A204.1 (cell line): ENCODE results near the gene CCDC170.

ENCODE experiments used
- FAIRE-seq: peaks from 2 replicates; lab custom pipeline; 2012; peaks lifted over from hg19 to GRCh38; lab: Jason Lieb, UNC

Gene CCDC170

GRCh38 chr6:151546941-151547659 lies 53.3 kb downstream of the CCDC170 start:
- FAIRE-seq, result no peak

DNA sequence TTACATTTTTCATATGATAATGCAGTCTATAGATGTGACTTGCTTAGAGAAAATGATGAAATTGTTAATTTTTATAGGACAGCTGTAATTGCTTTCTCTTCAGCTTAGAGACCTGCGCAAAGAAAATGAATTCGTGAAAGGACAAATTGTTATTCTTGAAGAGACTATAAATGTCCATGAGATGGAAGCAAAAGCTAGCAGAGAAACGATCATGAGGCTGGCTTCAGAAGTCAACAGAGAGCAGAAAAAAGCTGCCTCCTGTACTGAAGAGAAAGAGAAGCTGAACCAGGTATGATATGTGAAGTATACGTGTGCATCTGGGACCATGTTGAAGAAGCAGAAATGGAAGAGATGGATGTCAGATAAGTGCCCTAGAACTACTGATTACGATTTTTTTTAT lies 54.4 kb downstream of the CCDC170 start:
- FAIRE-seq, result no peak

DNA sequence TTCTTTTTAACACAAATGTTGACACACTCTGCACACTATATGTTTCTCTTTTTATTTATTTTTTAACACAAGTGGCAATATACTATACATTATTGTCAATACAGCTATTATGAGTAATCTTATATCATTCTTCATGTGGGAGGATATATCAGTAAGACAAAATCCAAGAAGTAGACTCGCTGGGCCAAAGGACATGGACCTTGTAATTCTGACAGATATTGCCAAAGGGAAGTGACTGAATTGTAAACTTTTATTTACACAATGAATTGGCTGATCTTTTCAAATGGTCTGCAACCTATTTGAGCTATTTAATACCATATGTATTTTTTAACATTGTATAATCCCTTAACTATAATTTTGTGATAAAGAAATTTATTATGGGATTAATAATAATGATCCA lies 56.0 kb downstream of the CCDC170 start:
- peak; percentile 6 for FAIRE-seq

DNA sequence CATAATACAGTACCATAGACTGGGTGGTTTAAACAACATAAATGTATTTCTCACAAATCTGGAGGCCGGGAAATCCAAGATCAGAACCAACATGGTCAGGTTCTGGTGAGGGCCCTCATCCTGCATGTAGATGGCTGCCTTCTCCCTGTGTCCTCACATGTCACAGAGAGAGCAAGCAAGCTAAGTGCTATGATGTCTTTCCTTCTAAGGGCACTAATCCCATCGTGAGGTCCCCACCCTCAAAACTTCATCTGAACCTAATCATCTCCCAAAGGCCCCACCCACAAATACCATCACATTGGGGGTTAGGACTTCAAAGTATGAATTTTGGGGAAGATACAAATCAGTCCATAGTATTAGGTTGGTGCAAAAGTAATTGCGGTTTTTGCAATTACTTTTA lies 56.8 kb downstream of the CCDC170 start:
- no peak for FAIRE-seq

DNA sequence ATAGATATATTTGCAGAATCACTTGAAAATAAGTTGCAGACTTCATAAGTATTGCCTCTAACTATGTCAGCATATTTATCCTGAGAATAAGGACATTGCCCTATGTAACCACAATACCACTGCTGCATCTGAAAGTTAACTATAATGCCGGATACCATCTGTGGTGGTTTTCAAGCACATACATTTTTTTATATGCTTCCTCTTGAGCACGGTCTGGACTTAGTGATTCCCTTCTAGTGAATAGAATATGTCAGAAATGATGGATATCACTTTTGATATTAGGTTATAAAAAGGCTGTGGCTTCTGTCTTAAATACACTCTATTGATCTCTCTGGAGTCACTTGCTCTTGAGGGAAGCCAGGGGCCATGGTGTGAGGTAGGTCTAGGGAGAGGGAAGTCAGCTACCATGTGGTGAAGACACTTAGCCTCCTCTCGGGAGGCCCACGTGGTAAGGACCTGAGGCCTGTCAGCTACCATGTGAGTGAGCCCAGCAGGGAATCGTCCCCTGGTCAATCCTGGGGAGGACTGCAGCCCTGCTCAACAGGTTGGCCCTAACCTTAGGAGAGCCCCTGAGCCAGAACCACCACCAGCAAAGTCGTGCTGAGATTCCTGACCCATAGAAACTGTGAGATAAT lies 57.5 kb downstream of the CCDC170 start:
- no peak for FAIRE-seq

DNA sequence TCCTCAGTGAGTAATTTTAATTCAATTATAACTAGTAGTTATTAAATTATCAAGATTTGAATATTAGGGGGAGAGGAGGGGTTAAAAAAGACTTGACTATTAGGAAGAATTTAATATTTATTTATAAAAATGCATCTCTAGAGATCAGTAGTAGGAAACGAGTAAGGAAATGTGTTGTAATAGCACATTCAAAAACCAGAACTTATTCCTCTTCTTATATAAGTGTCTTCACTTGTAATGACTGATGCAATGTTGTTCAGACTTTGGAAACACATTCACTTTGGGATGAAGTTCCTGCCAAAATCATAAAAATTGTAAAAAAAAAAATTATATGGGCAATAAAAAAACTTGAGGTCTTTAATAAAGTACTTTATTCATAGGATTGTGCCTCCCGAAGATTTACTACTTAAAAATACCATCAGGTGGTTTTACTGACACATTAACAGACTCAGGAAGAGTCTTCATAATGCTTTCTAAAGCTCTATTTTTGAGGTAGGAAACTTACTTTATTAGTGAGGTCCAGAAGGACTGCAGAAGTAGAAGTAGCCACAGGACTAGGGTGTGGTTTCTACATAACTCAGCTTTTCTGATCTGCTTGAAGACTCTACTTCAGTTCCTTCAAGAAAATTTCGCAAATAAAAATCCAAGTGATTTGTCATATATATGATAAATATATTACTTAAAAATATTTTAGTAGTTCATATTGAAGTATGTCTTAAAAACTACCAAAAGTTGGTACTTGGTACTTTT lies 59.8 kb downstream of the CCDC170 start:
- no peak for FAIRE-seq

DNA sequence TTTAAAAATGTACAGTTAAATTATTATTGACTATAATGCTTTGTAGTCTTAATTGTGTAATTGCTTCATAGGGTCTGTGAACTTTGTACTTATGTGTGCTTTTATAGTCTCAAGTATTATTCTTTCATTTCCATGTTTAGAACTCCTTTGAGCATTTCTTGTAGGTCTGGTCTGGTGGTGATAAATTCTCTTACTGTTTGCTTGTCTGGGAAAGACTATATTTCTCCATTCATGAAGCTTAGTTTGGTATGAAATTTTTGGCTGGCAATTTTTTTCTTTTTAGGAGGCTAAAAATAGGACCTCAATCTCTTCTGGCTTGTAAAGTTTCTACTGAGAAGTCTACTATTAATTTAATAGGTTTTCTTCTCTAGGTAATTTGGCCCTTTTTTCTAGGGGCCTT lies 67.4 kb downstream of the CCDC170 start:
- no peak for FAIRE-seq

DNA sequence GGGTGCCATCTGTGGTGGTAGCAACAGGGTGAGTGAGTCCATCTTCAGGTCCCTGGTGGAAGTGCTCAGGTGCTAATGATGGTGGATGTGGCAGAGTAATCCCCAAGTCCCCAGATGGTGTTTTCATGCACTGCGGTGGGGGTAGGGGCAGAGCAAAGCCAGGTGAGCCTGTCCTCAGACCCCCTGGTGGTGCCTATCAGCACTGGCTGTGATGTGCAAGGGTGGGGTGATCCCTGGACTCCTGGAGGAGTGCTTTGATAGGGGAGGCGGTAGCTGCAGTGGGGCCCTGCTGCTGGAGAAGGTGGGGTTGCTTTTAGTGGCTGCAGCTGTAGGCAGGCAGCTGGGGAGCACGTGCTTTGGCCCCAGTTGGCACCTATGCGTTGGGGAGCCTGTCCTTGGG lies 70.8 kb downstream of the CCDC170 start:
- no peak for FAIRE-seq

DNA sequence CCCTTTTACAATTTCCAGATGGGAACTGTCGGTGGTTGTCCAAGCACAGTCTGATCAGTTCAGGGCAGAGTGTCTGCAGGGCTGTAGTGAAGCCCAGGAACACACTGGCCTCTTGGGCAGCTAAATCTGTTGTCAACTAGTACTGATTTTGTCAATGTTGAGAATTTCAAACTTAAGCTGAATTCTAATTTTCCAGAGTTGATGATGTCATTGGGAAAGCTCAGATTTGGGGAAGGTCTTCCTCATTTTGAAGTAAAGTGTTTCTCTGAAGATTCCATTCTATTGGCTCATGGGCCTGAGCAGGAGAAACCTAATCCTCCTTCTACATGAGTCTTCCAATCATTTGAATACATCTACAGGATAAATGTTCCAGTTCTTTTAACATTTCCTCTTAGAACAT lies 72.1 kb downstream of the CCDC170 start:
- no peak for FAIRE-seq

DNA sequence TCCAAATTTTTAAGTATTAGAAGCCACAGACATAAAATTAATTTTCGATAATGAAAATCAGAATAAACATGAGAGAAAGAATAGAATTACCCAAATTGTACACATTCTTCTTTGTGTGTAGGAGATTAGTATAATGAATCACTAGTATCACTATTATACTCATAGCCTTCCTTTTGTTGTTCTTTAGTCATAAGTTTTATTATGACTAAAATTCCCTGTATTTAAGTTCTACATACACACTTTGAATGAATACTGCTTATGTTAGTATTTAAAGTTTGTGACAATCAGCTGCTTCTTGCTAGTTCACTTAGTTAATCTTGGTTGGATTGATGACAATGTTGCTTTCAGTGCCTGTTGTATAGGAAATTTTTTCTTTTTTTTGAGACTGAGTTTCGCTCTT lies 72.7 kb downstream of the CCDC170 start:
- no peak for FAIRE-seq

DNA sequence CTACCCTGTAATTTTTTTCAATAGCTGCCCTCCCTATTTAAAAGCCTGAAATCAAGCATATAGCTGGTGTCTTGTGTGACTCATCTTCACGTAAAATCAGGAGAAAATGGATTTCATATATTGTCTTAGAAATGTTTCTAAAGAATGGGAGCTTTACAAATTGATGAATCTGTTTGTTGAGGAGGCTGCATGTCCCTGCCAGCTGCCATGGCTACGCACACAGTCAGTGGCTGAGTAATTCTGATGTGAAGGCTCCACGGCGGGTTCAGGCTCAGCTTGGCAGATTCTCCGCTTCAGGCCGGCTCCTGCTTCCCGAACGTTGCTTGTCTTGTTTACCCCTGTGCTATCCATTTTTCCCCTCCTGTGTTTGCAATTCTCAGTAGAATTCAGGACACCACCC lies 82.8 kb downstream of the CCDC170 start:
- FAIRE-seq, result no peak

DNA sequence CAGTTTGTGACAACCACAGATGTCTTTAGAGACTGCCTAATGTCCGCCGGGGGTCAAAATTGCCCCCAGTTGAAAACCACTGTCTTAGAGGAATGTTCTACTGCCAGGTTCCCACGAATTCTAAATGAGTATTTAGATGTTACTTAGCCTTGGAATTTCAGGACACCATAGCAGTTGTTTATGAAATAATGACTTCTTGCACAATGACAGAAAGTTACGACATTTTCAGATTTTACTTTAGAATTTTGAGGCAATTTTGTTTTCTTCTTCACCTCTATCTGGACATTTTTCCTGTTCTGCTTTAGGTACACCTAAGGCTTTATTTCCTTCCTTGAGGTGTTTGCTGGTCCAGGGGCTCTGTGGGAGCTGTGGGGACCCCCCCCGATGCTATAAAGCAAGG lies 83.4 kb downstream of the CCDC170 start:
- FAIRE-seq, result no peak

DNA sequence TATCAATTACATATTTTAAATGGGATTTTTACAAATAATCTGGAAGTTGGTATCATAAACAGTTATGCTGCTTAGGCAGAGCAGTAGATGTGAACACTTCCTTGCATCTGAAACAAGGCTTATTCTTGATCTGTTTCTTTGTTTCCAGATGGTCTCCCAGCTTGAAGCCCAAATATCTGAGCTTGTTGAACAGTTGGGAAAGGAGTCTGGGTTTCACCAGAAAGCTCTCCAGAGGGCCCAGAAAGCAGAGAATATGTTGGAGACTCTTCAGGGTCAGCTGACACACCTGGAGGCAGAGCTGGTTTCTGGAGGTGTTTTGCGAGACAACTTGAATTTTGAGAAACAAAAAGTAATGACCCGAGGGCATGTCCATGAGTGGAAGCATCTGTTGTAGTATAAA lies 91.9 kb downstream of the CCDC170 start:
- FAIRE-seq, result no peak

- no peak for FAIRE-seq
These were observed 95.8 kb downstream of the CCDC170 start for GRCh38 chr6:151589667-151590066.

DNA sequence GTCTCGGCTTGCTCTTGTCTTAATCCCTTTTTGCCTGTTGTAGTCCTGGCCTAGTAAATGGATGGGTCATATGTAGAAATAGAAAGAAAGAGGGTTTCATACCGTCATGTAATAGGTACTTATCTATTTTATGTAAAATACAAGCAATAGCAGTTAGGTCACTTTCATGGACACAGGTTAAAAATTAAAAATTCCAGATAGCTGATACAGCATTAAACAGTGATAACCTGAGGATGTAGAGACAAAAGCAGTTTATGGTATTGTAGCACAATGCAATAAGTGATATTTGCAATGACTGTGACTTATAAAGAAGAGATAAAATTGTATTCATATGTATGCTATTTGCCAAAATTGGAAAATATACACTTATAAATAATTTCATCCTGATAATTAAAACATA lies 96.9 kb downstream of the CCDC170 start:
- no peak for FAIRE-seq

DNA sequence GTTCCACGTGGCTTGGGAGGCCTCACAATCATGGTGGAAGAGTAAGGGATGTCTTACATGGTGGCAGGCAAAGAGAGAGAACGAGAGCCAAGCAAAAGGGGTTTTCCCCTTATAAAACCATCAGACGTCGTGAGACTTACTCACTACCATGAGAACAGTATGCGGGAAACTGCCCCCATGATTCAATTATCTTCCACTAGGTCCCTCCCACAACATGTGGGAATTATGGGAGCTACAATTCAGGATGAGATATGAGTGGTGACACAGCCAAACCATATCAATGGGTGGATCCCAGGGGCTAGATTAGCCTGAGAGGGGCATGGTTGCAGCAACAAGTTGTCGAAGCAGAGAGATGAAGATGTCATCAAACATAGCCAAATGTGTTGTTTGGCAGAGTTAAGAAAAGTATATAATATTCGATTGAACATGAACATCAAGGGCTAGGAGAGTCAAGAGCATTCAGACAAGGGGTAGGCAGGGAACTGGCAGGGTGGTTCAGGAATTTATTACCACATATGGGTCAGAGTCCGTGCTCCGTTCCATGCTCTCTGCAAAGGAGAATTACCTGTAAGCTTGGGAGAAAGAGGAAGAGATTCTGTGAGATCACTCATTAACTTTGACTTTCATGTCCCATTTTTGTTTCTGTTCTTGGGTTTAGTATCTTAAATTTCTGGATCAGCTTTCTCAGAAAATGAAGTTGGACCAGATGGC lies 98.8 kb downstream of the CCDC170 start:
- no peak for FAIRE-seq

- FAIRE-seq, result no peak
These were observed 115.5 kb downstream of the CCDC170 start for GRCh38 chr6:151609146-151609902.

GRCh38 chr6:151610326-151610725 lies 116.5 kb downstream of the CCDC170 start:
- FAIRE-seq, result no peak

DNA sequence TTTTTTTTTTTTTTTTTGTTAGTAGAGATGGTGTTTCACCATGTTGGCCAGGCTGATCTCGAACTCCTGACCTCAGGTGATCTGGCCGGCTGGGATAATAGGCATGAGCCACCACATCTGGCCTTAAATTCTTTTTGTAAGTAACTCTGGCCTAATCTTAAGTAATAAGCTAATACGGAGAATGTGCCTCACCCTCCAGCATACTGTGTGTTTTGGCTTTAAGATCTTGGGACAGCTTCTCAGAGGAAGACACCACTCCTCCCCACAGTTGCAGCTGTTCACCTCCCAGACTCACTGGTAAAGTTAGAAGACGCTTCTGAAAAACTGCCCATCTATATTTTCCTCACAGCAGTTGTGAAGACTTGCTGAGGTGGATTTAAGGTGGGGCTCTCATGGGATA lies 120.8 kb downstream of the CCDC170 start:
- FAIRE-seq, result no peak

- no peak for FAIRE-seq
These were observed 122.3 kb downstream of the CCDC170 start for GRCh38 chr6:151616091-151616513.

- FAIRE-seq, result no peak
These were observed 122.8 kb downstream of the CCDC170 start for GRCh38 chr6:151616600-151616999.

DNA sequence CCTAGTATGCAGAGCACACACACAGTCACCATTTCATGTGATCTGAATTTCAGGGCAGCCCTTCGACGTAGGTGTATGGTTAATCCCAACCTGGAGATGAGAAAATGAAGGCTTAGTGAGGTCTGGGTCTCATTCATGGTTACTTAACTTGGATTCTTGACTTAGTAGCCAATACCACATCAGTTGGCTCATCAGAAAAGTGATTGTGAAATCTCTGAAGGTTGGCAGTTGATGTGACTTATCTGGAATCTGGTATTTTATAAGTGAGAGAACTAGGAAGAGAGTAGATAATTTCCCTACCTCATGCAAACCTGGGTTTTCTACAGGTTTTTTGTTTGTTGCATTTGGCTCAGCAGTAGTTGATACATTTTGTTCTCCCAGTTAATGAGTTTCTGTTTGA lies 123.7 kb downstream of the CCDC170 start:
- no peak for FAIRE-seq
